Measurements from ENCODE around the gene NR1H4.

DNA sequence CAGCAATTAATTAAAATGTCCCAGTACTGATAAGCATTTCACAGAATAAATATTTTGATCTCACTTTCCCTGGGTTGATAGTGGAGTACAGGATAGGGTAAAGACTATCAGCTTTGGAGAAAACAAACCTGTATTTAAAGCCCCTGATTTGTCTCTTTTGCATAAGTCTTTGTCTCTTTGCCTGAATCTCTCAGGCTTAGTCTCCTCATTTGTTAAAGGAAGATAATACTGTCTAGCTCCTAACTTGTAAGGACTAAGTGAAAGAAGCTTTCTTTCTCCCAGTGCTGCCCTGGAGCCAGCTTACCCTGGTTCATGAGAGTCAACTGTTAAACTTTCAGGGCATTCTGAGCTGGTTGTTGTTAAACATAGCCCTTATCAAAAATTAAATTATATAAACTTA is 5.5 kb upstream of the NR1H4 start:
- TF ChIP-seq POLR2A (IDR thresholded peaks at IDR 0.05) (no peak), EP300 (IDR thresholded peaks at IDR 0.05) (no peak)
